Caco-2 (cell line): ENCODE data around the gene AGAP1. TPM values are rescaled to one million over a fixed set of nuclear protein-coding genes. Genes with fewer than 3 reads are reported as not detected.

Experiments used
- BruUV-seq: library from RNA; stranded (reverse); fragments of 400-500 nt; replicated peaks from 2 replicates; lab custom pipeline; 2021; lab: Mats Ljungman, UMichigan
- CTCF ChIA-PET: fragments of 300-600 bp; sonication (Branson Sonifier 250); formaldehyde crosslinking; loops from one replicate; lab custom pipeline; 2022; ENCODE audit warnings: antibody characterized with exemption; lab: Charles Lee
- POLR2A ChIA-PET: fragments of 300-600 bp; sonication (Branson Sonifier 250); formaldehyde crosslinking; loops from one replicate; lab custom pipeline; 2022; ENCODE audit warnings: antibody characterized with exemption; lab: Charles Lee
- DNase-seq, 2 experiments: peaks; one replicate each; pipeline versions ENCODE4 v3.0.0 to v3.0.0-alpha.2; 2020 to 2022
- H3K27me3 ChIP-seq: replicated peaks from 2 replicates; pipeline ENCODE4 v1.6.0; 2011; ENCODE audit warnings: low read length; ENCODE audit not compliant: control insufficient read depth, insufficient read depth
- H3K36me3 ChIP-seq: 2 replicates; pipeline ENCODE4 v1.5.1; 2011; ENCODE audit warnings: low read length; ENCODE audit not compliant: control insufficient read depth, insufficient read depth
- H3K4me1 ChIP-seq: fragments of 250-450 bp; sonication (Bioruptor Pico); 2 replicates; pipeline ENCODE4 v1.5.1; 2020; ENCODE audit warnings: mild to moderate bottlenecking
- H3K4me3 ChIP-seq: 2 replicates; pipeline ENCODE4 v1.5.1; 2011; ENCODE audit warnings: low read depth, mild to moderate bottlenecking, control low read depth, low read length
- H3K9me3 ChIP-seq: fragments of 250-450 bp; sonication (Bioruptor Pico); 2 replicates; pipeline ENCODE4 v1.5.1; 2020; ENCODE audit warnings: mild to moderate bottlenecking, moderate library complexity
- H3K27ac Mint-ChIP-seq: one replicate; pipeline ENCODE4 v1.8.0; 2022; ENCODE audit warnings: mixed read lengths; ENCODE audit not compliant: unreplicated experiment
- H3K27me3 Mint-ChIP-seq: one replicate; pipeline ENCODE4 v1.8.0; 2022; ENCODE audit warnings: mixed read lengths; ENCODE audit not compliant: insufficient read depth, unreplicated experiment
- H3K36me3 Mint-ChIP-seq: one replicate; pipeline ENCODE4 v1.8.0; 2022; ENCODE audit warnings: mild to moderate bottlenecking, mixed read lengths; ENCODE audit not compliant: insufficient read depth, unreplicated experiment
- H3K4me1 Mint-ChIP-seq: one replicate; pipeline ENCODE4 v1.8.0; 2022; ENCODE audit warnings: low read depth, mixed read lengths; ENCODE audit not compliant: unreplicated experiment
- H3K4me3 Mint-ChIP-seq: one replicate; pipeline ENCODE4 v1.8.0; 2022; ENCODE audit warnings: mild to moderate bottlenecking, moderate library complexity, mixed read lengths; ENCODE audit not compliant: unreplicated experiment
- H3K9me3 Mint-ChIP-seq: one replicate; pipeline ENCODE4 v1.8.0; 2022; ENCODE audit warnings: mixed read lengths; ENCODE audit not compliant: unreplicated experiment
- CTCF ChIP-seq, 2 experiments: fragments of 200-600 bp in 1 of 2; IDR thresholded peaks; 1 replicate in 1 of 2; 2 replicates in 1 of 2; pipeline versions ENCODE4 v1.5.1 to v1.8.0; 2011 to 2022; ENCODE audit warnings: antibody characterized with exemption in 1 of 2, control low read depth in 1 of 2, inconsistent platforms in 1 of 2, low read depth in 1 of 2, low read length in 1 of 2, mild to moderate bottlenecking in 1 of 2, moderate library complexity in 1 of 2; ENCODE audit not compliant: insufficient read depth in 1 of 2, severe bottlenecking in 1 of 2, unreplicated experiment in 1 of 2
- intact Hi-C: fragments of 100-400 bp; cut with micrococcal nuclease; formaldehyde crosslinking; loops from one replicate; pipeline ENCODE4 v1.10.0; 2022; ENCODE audit not compliant: unreplicated experiment
- total RNA-seq: library from RNA; stranded (reverse); gene quantifications from 2 replicates; pipeline ENCODE4 v1.2.3, GENCODE V29; 2022

AGAP1 gene
- total RNA-seq, 1 experiment from 2014 or later = 41.7 TPM

- Mint-ChIP-seq H3K27ac (no peak overlapping the region), H3K9me3 (no peaks in the 10 kb centered on the region), H3K4me1 (no peaks in the 10 kb centered on the region), H3K36me3 (peaks cover 24% of the 10 kb centered on the region), H3K4me3 (no peak overlapping the region), H3K27me3 (no peaks in the 10 kb centered on the region)
- H3K4me1 ChIP-seq = no peaks in the 10 kb centered on the region
- POLR2A ChIA-PET = no interaction called here
- intact Hi-C loops = loop anchor here (10.0 kb wide), 1 partner anchor 685 kb away; no protein-coding TSS in a partner anchor
- H3K4me3 ChIP-seq = no peak overlapping the region
- CTCF ChIA-PET = no interaction called here
- H3K9me3 ChIP-seq = no peaks in the 10 kb centered on the region
- H3K27me3 ChIP-seq = no peaks in the 10 kb centered on the region
- no peak for TF ChIP-seq CTCF (IDR thresholded peaks at IDR 0.05; ENCODE audit: insufficient read depth in 1 of 2, low read depth in 1 of 2, low read length in 1 of 2, severe bottlenecking in 1 of 2, unreplicated experiment in 1 of 2)
- no peak for DNase-seq
- no TSS peak for BruUV-seq
- H3K36me3 ChIP-seq = no peaks in the 10 kb centered on the region
These were observed 335.9 kb downstream of the AGAP1 start for GRCh38 chr2:235829726-235830125.

GRCh38 chr2:235831755-235832154 lies 337.9 kb downstream of the AGAP1 start:
- DNase-seq = no peak
- H3K9me3 Mint-ChIP-seq = no peaks in the 10 kb centered on the region
- Histone ChIP-seq H3K4me1 (no peaks in the 10 kb centered on the region), H3K9me3 (no peaks in the 10 kb centered on the region), H3K27me3 (no peaks in the 10 kb centered on the region), H3K4me3 (no peak overlapping the region), H3K36me3 (no peaks in the 10 kb centered on the region)
- no peaks in the 10 kb centered on the region for H3K4me1 Mint-ChIP-seq
- BruUV-seq = no TSS peak
- POLR2A ChIA-PET = no interaction called here
- no peak overlapping the region for H3K4me3 Mint-ChIP-seq
- H3K27ac Mint-ChIP-seq = no peak overlapping the region
- H3K36me3 Mint-ChIP-seq = peaks cover 24% of the 10 kb centered on the region
- TF ChIP-seq CTCF (IDR thresholded peaks at IDR 0.05; ENCODE audit: insufficient read depth in 1 of 2, low read depth in 1 of 2, low read length in 1 of 2, severe bottlenecking in 1 of 2, unreplicated experiment in 1 of 2) = no peak
- CTCF ChIA-PET = no interaction called here
- H3K27me3 Mint-ChIP-seq = no peaks in the 10 kb centered on the region
- intact Hi-C loops = loop anchor here (10.0 kb wide), 1 partner anchor 687 kb away; no protein-coding TSS in a partner anchor

DNA sequence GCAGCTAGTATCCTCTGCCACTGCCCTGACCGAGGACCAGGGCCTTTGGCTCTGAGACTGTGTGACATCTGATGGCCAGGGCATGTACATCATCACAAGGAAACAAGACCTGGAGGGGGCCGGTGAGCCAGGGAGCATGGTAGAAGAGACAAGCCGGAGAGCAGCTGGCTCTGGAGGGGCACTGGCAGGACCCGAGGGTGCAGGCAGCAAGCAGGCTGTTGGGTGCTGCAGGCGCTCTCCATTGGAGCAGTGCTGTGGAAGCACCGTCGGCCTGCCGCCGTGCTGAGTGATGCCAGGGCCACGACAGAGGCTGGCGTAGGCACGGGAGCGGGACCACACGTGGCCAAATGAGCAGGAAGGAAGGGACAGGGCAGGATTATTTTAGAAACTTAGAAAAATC lies 339.1 kb downstream of the AGAP1 start:
- no peaks in the 10 kb centered on the region for H3K9me3 Mint-ChIP-seq
- no TSS peak for BruUV-seq
- intact Hi-C loops = loop anchor here (10.0 kb wide), 1 partner anchor 688 kb away; no protein-coding TSS in a partner anchor
- no peaks in the 10 kb centered on the region for H3K4me1 Mint-ChIP-seq
- H3K36me3 Mint-ChIP-seq = peaks cover 17% of the 10 kb centered on the region
- no peak overlapping the region for H3K4me3 Mint-ChIP-seq
- no peak overlapping the region for H3K4me3 ChIP-seq
- H3K4me1 ChIP-seq = no peaks in the 10 kb centered on the region
- no peak overlapping the region for H3K27ac Mint-ChIP-seq
- TF ChIP-seq CTCF (IDR thresholded peaks at IDR 0.05; ENCODE audit: insufficient read depth in 1 of 2, low read depth in 1 of 2, low read length in 1 of 2, severe bottlenecking in 1 of 2, unreplicated experiment in 1 of 2) = no peak
- no peaks in the 10 kb centered on the region for H3K27me3 ChIP-seq
- H3K9me3 ChIP-seq = no peaks in the 10 kb centered on the region
- H3K27me3 Mint-ChIP-seq = no peaks in the 10 kb centered on the region
- POLR2A ChIA-PET = no interaction called here
- CTCF ChIA-PET = no interaction called here
- DNase-seq = no peak
- H3K36me3 ChIP-seq = no peaks in the 10 kb centered on the region
